Keratinocyte (primary cell): ENCODE measurements around the gene ALK.

Experiments
- CTCF ChIP-seq, 3 experiments: IDR thresholded peaks in 1 of 3; conservative IDR thresholded peaks in 1 of 3; optimal IDR thresholded peaks in 1 of 3; 2 replicates in 2 of 3; 3 replicates in 1 of 3; pipeline versions ENCODE3 to v1.5.1; 2011; ENCODE audit warnings: low read length in 3 of 3, mild to moderate bottlenecking in 3 of 3, moderate library complexity in 2 of 3, control low read depth in 1 of 3, inconsistent platforms in 1 of 3; ENCODE audit not compliant: insufficient read depth in 2 of 3; ENCODE audit errors: extremely low read depth in 1 of 3
- EZH2 ChIP-seq: IDR thresholded peaks from one replicate; pipeline ENCODE4 v1.6.1; 2012; ENCODE audit warnings: inconsistent platforms, mild to moderate bottlenecking, low read length, moderate library complexity

DNA sequence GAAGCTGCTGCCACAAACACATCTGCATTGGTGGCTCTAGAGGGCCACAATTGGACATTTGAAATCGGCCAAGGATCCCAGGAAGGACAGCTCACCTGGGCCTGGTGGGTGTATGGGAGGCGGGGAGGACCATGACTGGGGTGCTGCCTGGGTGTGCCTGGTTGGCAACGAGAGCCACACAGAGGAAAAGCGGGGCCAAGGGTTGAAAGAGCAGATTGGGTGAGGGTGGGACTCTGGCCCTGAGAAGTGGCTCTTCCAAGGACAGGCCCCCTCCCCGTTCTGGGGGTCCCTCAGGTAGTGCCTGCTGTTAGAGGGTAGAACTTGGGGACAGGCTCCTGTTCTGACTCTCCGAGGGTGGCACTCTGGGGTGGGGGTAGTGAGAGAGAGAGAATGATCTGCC lies 703.3 kb downstream of the ALK start:
- TF ChIP-seq CTCF (optimal IDR thresholded peaks at IDR 0.05 in 1 of 3, IDR thresholded peaks at IDR 0.05 in 1 of 3, conservative IDR thresholded peaks at IDR 0.05 in 1 of 3; ENCODE audit: extremely low read depth in 1 of 3, insufficient read depth in 2 of 3, low read length in 3 of 3): no peak
- no peak for TF ChIP-seq EZH2
